ENCODE data around the gene SIGLEC1.

Gene SIGLEC1

GRCh38 chr20:3696745-3697587, 15.4 kb downstream of the SIGLEC1 start:
- Histone ChIP-seq H3K27ac (no peak overlapping the region), H3K27me3 (no peaks in the 10 kb centered on the region), H3K36me3 (no peaks in the 10 kb centered on the region), H3K9me3 (peaks cover 0 to 9% (median 7%) of the 10 kb centered on the region in 3 donors), H3K4me1 (no peaks in the 10 kb centered on the region), H3K4me3 (no peak overlapping the region)
- intact Hi-C loops (cut with DNase I; ENCODE audit: low total_unique reads) = no loop called here
- no peak for TF ChIP-seq CTCF (IDR thresholded peaks at IDR 0.05)
- no peak for DNase-seq

- TF ChIP-seq CTCF (IDR thresholded peaks at IDR 0.05) = no peak
- H3K27me3 ChIP-seq = no peaks in the 10 kb centered on the region
- peaks cover 0 to 9% (median 7%) of the 10 kb centered on the region in 3 donors for H3K9me3 ChIP-seq
- no peaks in the 10 kb centered on the region for H3K36me3 ChIP-seq
- no peak overlapping the region for H3K27ac ChIP-seq
- H3K4me1 ChIP-seq = no peaks in the 10 kb centered on the region
- no peak overlapping the region for H3K4me3 ChIP-seq
- intact Hi-C loops (cut with DNase I; ENCODE audit: low total_unique reads) = no loop called here
- no peak for DNase-seq
Observed at GRCh38 chr20:3696200-3696599, 16.2 kb downstream of the SIGLEC1 start.

GRCh38 chr20:3694864-3695263, 17.5 kb downstream of the SIGLEC1 start:
- no peaks in the 10 kb centered on the region for H3K36me3 ChIP-seq
- intact Hi-C loops (cut with DNase I; ENCODE audit: low total_unique reads) = no loop called here
- H3K27me3 ChIP-seq = no peaks in the 10 kb centered on the region
- TF ChIP-seq CTCF (IDR thresholded peaks at IDR 0.05) = no peak
- no peak overlapping the region for H3K4me3 ChIP-seq
- H3K9me3 ChIP-seq = peaks cover 0 to 9% (median 7%) of the 10 kb centered on the region in 3 donors
- no peak overlapping the region for H3K27ac ChIP-seq
- DNase-seq = no peak
- no peaks in the 10 kb centered on the region for H3K4me1 ChIP-seq

DNA sequence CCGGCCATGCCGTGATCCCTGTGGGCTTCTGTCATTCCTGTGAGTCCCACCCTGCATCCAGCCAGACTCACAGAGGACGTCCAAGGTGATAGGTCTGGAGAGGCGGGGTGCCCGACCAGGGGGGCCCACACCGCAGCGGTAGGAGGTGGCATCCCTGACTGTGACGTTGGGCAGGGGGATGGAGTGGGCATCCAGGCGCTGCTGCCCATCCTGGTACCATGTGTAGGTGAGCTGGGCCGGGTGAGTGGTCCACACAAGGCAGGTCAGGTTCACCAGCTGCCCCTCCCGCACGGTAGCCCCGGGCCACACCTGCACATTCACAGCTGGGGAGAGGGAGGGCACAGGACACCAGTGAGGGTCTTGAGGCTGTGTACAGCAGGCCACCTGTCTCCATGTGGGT, 19.0 kb downstream of the SIGLEC1 start:
- Histone ChIP-seq H3K27ac (no peak overlapping the region), H3K4me3 (no peak overlapping the region), H3K27me3 (no peaks in the 10 kb centered on the region), H3K36me3 (no peaks in the 10 kb centered on the region), H3K9me3 (peaks cover 0 to 9% (median 7%) of the 10 kb centered on the region in 3 donors), H3K4me1 (no peaks in the 10 kb centered on the region)
- TF ChIP-seq CTCF (IDR thresholded peaks at IDR 0.05) = no peak
- intact Hi-C loops (cut with DNase I; ENCODE audit: low total_unique reads) = no loop called here
- DNase-seq = no peak

DNA sequence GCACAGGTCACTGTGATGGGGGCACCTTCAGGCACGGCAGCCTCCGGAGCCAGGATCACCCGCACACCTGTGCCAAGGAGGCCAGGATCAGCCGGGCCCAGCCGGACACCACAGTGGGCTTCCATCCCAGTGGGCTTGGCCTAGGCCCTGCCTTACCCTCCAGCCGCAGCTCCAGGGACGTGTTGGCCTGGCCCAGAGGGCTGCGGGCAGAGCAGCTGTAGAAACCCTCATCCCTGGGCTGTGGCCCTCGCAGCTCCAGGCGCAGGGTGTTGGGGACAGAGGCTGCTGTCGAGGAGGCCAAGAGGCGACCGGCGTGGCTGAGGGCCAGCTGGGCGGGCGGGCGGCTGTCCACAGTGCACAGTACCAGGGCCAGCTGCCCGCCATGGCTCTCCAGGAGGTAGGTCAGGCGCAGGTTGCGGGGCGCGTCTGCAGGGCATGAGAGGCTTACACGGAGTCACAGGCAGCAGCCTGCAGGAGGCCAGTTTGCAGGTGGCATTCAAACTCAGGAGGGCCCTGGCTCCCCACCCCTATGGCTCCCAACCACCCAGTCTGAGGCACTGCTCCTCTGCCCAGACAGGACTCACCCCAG, 19.6 kb downstream of the SIGLEC1 start:
- TF ChIP-seq CTCF (IDR thresholded peaks at IDR 0.05) = no peak
- Histone ChIP-seq H3K27me3 (no peaks in the 10 kb centered on the region), H3K9me3 (peaks cover 0 to 9% (median 7%) of the 10 kb centered on the region in 3 donors), H3K27ac (no peak overlapping the region), H3K4me1 (peaks cover 0 to 3% (median 1%) of the 10 kb centered on the region in 4 donors), H3K4me3 (no peak overlapping the region), H3K36me3 (no peaks in the 10 kb centered on the region)
- intact Hi-C loops (cut with DNase I; ENCODE audit: low total_unique reads) = no loop called here
- DNase-seq = no peak
